NCI-H526 treated with DMSO at 0.1 percent for 48 hours (cell line): Measurements from ENCODE around the gene RBPJL.

Experiments used
- DNase-seq: peaks from one replicate; lab custom pipeline; 2025; lab: John Stamatoyannopoulos, UW

The RBPJL gene, protein sequence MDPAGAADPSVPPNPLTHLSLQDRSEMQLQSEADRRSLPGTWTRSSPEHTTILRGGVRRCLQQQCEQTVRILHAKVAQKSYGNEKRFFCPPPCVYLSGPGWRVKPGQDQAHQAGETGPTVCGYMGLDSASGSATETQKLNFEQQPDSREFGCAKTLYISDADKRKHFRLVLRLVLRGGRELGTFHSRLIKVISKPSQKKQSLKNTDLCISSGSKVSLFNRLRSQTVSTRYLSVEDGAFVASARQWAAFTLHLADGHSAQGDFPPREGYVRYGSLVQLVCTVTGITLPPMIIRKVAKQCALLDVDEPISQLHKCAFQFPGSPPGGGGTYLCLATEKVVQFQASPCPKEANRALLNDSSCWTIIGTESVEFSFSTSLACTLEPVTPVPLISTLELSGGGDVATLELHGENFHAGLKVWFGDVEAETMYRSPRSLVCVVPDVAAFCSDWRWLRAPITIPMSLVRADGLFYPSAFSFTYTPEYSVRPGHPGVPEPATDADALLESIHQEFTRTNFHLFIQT

DNA sequence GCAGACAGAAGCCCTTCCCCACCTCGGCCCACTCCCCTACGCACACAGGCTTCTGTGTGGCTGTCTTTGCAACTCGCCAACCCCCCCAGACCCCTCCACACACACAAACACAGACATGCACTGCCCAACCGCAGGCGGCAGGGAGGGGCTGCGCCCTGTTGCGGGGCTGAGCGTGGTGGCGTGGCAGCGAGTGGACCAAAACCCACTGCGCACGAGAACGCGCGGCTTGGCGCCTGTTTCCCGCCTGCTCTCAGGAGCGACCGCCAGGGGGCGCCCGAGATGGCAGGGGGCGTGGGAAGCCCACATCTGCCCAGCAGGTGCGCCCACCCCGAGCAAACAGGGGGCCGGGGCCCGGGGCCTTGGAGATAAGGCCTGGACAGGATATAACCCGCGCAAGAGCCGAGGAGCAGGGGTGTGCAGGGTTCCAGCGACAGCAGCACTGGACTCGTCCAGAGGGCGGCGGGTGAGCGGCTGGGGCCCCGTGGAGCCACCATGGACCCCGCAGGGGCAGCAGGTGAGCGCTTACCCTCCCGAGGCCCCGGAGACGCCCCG lies at the start of gene RBPJL:
RBPJL (plus strand) TSS at position 410 of the 552 bp plus-strand sequence; CDS start at position 493, 83 bp downstream.
- DNase-seq = no peak

DNA sequence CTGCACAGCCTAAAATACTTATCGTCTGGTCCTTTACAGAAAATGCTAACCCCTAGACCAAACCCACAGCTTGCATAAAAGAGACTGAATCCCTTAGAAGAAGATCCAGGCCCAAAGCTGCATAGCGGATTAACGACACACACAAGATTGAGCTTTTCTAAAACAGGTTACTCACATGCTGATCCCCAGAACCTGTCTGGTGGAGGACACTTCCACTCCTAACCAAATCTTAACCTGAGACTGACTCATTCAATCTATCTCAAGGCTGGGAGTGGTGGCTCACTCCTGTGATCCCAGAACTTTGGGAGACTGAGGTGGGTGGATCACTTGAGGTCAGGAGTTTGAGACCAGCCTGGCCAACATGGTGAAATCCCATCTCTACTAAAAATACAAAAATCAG lies 49.5 kb upstream of the RBPJL start:
- DNase-seq = no peak

- no peak for DNase-seq
These were observed 48.9 kb upstream of the RBPJL start for GRCh38 chr20:45257711-45258110.

- no peak for DNase-seq
These were observed 48.4 kb upstream of the RBPJL start for GRCh38 chr20:45258259-45258658.

- no peak for DNase-seq
These were observed 48.0 kb upstream of the RBPJL start for GRCh38 chr20:45258664-45259063.

DNA sequence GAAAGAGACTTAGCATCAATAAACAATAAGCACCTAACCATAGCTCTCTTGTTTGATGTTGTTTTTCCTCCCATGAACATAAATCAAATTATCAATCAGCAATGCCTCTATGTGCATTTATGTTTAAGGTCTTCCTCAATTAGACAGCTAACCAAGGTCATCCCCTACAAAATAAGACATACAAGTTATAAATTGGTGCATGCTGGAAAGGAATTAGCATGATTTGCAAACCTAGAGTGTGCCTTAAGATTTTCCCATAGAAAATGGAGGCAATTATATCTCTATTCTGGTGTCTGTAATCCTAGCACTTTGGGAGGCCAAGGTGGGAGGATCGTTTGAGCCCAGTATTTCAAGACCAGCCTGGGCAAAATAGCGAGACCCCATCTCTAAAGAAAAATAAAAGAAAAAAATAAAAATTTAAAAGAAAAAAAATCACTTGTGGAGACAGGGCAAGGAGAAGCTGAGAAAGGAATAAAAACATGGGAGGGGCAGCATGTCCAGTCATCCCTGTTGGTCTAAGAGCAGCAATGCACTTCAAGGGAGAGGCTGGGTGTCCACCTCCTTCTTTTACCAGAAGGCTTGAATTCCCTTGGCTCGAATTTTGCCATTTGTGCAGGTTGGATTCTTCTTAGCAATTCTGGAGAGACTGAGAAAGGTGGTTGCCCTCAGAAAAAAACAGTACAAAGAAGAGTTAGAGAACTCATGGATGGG lies 42.9 kb upstream of the RBPJL start:
- DNase-seq = no peak

DNA sequence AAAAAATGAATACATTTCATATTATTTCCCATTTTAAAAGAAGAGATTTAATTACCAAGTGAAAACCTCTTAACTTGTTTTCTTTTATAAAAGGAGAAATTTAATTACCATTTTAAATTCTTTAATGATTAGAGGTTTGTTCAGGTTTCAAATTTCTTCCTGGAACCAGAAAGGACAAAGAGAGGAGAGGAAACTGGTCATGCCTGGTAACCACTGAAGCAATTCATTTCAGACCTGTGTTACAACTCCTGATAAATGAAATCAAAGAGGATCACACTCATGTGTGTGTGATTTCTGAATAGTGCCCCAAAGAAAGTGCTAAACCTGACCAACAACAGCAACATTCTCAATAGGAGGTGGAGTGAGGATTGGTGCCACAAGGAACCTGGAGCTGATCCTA lies 39.7 kb upstream of the RBPJL start:
- DNase-seq = no peak

DNA sequence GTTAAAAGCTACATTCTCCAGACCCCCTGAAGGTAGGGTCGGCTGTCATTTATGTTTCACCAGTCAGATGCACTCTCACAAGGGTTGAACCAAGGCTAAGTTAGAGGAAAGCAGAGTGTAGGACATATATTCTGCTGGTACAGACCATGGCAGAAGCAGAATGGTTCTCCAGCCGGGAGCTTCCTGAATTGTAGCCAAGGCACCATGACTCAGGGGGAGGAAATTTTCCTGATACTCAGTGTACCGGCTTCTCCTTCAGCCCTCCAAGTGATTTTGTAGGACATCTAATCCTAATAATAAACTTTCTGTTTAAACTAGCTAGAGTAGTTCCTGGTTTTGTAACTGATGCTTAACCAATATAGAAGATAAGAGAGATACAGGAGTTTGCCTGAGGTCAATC lies 38.1 kb upstream of the RBPJL start:
- no peak for DNase-seq

- no peak for DNase-seq
These were observed 37.6 kb upstream of the RBPJL start for GRCh38 chr20:45269056-45269455.

- DNase-seq = no peak
These were observed 36.8 kb upstream of the RBPJL start for GRCh38 chr20:45269754-45270270.

GRCh38 chr20:45275338-45275737 lies 31.3 kb upstream of the RBPJL start:
- DNase-seq = no peak

GRCh38 chr20:45279992-45280391 lies 26.6 kb upstream of the RBPJL start:
- DNase-seq = no peak

DNA sequence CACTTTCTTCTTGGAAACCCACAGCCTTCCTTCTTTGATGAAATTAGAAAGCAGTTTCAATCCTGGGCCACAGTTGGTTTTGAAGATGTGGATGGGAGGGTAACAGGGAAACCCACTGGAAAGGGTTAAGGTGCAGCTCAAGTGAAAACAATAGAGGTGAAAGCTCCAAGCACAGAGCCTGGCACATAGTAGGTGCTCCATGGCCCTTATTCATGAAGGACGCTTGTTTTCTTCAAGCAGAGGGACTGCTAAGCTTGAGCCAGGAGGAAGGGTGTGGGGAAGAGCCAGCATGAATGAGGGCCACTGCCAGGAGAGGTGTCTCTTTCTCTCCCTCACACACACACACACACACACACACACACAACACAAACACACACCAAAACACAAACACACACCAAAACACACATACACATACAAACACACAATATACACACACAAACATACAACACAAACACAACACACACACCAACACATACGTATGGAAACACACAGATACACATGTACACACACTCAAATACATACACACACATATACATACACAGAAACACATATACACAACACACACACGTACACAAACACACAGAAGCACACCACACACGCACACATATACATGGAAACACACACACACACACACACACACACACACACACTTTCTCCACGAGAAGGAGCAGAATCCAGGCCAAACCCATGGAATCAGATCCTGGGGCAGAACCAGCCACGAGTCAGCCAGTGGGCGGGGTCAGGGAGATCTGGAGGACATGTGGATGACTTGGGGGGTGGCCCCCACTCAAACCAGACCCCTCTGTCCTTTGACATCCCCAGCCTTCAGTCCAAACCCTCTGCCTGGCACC lies 23.7 kb upstream of the RBPJL start:
- no peak for DNase-seq

- DNase-seq = no peak
These were observed 23.0 kb upstream of the RBPJL start for GRCh38 chr20:45283551-45284057.

GRCh38 chr20:45288376-45288775 lies 18.3 kb upstream of the RBPJL start:
- no peak for DNase-seq

- DNase-seq = no peak
These were observed 17.8 kb upstream of the RBPJL start for GRCh38 chr20:45288860-45289259.

DNA sequence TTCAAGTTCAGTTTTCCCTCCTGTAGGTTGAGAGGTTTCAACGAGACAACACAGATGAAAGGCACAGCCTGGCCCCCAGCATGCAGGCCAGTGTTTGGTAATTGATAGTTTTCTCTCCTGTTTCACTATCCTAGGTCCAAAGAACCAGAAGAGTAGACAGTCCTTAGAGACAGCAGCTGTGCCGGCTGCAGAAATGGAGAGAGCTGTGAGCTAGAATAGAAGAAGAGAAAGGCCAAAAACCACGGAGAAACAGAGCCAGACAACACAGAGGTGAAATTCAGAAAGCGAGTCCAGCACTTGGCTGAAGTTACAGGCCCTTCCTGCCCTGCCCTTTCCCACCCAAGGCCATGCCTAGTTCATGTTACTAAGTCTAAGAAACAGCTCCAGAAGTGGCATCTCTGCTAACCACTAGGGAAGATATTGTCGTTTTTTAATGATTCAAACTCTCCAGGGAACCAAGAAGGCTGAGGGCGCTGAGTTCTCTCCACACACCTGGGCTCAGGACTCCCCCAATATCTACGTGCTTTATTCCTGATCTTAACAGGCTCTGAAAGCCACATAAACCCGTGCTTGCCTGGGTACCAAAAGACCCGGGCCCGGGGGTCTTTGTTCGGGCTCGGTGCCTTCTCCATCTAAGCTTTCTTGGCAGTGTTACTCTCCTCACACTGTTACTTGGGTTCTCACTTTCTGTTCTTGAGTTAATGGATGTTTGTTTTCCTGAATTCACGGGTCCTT lies 16.5 kb upstream of the RBPJL start:
- no peak for DNase-seq

DNA sequence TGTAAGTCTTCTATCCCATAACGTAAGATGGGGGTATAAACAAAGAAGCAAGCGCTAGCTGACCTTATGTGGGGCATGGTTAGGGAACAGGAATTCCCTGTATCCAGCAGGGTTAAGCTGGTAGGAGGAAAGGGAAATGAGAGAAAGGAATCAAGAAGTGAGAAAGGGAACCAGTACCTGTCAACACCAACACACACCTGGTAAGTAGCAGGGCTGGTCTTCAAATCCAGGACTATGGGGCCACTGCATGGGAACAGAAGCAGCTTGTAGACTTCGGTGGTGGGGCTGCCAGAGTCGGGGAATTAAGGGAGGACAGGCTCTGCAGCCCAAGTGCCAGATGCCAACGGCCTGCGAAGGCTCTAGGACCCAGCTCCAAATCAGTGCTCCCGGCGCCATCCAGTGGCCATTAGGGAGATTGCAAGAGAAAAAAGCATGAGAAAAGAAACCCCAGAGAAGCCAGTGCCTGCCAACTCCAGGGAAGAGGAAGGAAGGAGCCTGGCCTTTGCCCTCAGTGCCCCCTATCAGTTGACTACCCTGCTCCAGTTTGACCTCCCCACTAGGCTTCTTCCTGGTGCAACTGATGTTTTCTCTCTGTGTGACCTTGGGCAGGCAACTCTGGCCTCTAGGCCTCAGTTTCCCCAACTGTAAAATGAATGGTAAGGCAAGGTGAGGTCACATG lies 15.8 kb upstream of the RBPJL start:
- peak; percentile 70 for DNase-seq

DNA sequence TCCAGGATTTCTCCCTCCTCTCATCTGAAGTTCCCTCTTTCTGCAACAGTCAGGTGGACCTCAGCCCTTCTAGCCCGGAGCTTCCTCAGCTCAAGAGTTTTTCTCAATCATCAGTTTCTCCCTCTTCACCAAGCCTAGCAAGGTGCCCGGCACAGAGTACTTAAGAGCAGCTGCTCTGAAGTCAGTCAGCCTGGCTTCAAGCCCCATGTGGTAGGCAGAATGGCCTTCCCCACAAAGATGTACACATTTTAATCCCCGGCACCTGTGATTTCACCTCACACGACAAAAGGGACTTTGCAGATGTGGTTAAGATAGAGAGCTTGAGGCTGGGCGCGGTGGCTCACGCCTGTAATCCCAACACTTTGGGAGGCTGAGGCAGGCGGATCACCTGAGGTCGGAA lies 15.1 kb upstream of the RBPJL start:
- DNase-seq = no peak

DNA sequence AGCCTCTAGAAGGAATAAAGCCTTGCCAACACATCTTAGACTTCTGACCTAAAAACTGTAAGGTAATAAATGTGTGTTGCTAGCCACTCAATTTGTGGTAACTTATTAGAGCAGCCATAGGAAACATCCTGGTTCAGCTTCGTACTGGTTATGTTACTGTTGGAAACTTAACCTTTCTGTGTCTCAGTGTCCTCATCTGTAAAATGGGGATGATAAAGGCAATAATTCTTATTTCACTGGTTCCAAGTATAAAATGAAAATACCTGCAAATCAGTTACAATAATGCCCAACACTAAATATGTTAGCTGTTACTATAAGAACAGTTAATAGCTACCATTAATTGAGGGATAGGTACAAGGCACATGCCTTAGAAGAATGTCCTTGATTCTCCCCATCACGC lies 14.3 kb upstream of the RBPJL start:
- no peak for DNase-seq
